ENCODE measurements around the gene NAMPT.

The NAMPT gene

DNA sequence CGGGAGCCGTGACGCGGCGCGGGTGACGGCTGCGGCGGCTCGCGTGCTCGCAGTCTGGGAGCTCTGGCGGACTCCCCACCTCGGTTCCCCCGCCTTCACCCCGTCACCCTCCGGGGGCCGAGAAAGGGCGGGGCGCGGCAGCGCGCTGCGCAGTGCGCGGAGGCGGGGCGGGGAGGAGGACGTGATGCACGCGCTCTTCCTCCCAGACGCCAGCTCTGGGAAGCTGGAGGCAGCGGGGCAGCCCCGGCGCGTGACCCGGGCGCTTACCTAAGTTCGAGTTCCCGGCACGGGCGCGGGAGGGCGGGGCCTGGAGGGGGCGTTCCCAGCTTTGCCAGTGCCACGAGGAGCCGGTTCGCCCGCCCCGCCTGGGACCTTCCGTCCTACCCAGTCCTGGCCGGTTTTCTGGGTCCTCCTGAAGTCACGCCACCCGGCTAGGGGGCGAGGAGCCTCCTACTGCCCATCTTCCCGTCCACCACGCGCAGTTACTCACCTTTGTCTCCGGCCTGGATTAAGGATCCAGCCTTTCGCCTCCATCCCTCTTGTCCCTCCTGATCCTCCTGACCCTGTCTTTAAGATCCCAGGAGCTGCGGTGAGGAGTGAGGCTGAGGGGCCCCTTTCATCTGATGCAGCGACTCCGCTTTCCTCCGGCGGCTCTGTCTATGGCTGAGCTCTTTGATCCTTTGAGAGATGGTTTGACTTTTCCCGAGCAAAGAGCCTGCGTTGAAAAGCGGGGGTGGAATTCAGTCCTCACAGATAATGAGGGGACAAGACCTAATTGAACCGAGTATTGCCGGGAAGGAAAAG, 470 bp upstream of the NAMPT start:
- Mint-ChIP-seq H3K9me3 (no peaks in the 10 kb centered on the region), H3K4me1 (peaks cover 35% of the 10 kb centered on the region), H3K27ac (peak overlapping the region; percentile 99), H3K4me3 (peak overlapping the region; percentile 87), H3K36me3 (peaks cover 58% of the 10 kb centered on the region)
- peak; percentile 93 to 99 for DNase-seq (ENCODE audit: low spot score in 2 of 2)
- peak; percentile 88 for ATAC-seq

- Mint-ChIP-seq H3K4me3 (peak overlapping the region; percentile 87), H3K9me3 (no peaks in the 10 kb centered on the region), H3K36me3 (peaks cover 70% of the 10 kb centered on the region), H3K27ac (peak overlapping the region; percentile 99), H3K4me1 (peaks cover 47% of the 10 kb centered on the region)
- peak; percentile 36 to 83 for DNase-seq (ENCODE audit: low spot score in 2 of 2)
- ATAC-seq: peak; percentile 25
Observed at GRCh38 chr7:106283831-106284713, 711 bp downstream of the NAMPT start.

DNA sequence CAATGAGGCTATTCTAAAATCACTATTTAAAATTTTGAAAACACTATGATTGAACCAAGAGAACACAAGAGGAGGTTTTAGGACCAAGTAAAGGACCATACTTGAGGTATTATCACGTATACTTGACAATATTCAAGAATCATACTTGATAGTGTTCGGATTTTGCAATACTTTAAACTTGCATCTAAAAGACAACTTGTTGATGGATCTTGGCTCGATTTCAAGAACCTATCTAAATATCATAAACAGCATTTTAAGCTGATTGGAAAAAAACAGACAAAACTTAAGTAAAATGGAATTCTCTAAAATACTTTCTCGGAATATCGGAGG, 1.3 kb downstream of the NAMPT start:
- Mint-ChIP-seq H3K36me3 (peaks cover 76% of the 10 kb centered on the region), H3K27ac (peak overlapping the region; percentile 99), H3K4me3 (peak overlapping the region; percentile 87), H3K4me1 (peaks cover 53% of the 10 kb centered on the region), H3K9me3 (no peaks in the 10 kb centered on the region)
- no peak for ATAC-seq
- no peak for DNase-seq (ENCODE audit: low spot score in 2 of 2)

DNA sequence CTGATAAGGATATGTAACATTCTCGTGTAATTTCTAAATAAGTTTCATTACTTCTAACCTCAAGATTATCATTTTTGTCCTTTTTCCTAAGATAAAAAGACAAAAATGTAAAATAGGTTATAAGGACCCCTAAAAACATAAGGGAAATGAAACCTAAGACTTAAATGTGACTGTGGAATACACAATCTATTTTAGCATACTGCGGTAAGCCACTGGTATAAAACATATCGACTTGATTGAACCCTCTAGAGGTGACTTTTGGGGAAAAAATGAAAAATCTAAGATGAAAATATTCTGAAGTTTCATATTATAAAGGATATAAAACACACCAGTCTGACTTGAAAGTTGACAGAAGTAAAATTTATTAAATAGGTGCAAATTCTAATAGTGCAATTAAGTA, 1.9 kb downstream of the NAMPT start:
- ATAC-seq: no peak
- Mint-ChIP-seq H3K36me3 (peaks cover 82% of the 10 kb centered on the region), H3K4me1 (peaks cover 55% of the 10 kb centered on the region), H3K27ac (peak overlapping the region; percentile 99), H3K4me3 (peak overlapping the region; percentile 87), H3K9me3 (no peaks in the 10 kb centered on the region)
- DNase-seq (ENCODE audit: low spot score in 2 of 2): no peak

GRCh38 chr7:106282390-106282789, 2.4 kb downstream of the NAMPT start:
- Mint-ChIP-seq H3K4me3 (peak overlapping the region; percentile 87), H3K36me3 (peaks cover 87% of the 10 kb centered on the region), H3K4me1 (peaks cover 55% of the 10 kb centered on the region), H3K27ac (peak overlapping the region; percentile 99), H3K9me3 (no peaks in the 10 kb centered on the region)
- no peak for DNase-seq (ENCODE audit: low spot score in 2 of 2)
- no peak for ATAC-seq

GRCh38 chr7:106281585-106282318, 3.0 kb downstream of the NAMPT start:
- no peak for DNase-seq (ENCODE audit: low spot score in 2 of 2)
- H3K4me3 Mint-ChIP-seq: peak overlapping the region; percentile 87
- H3K9me3 Mint-ChIP-seq: no peaks in the 10 kb centered on the region
- H3K4me1 Mint-ChIP-seq: peaks cover 60% of the 10 kb centered on the region
- ATAC-seq: no peak
- peaks cover 93% of the 10 kb centered on the region for H3K36me3 Mint-ChIP-seq
- H3K27ac Mint-ChIP-seq: peak overlapping the region; percentile 99

- H3K4me3 Mint-ChIP-seq: peak overlapping the region; percentile 87
- DNase-seq (ENCODE audit: low spot score in 2 of 2) (no peak), ATAC-seq (no peak)
- H3K9me3 Mint-ChIP-seq: no peaks in the 10 kb centered on the region
- peaks cover 99% of the 10 kb centered on the region for H3K36me3 Mint-ChIP-seq
- H3K27ac Mint-ChIP-seq: peak overlapping the region; percentile 99
- H3K4me1 Mint-ChIP-seq: peaks cover 57% of the 10 kb centered on the region
Observed at GRCh38 chr7:106281127-106281526, 3.7 kb downstream of the NAMPT start.

DNA sequence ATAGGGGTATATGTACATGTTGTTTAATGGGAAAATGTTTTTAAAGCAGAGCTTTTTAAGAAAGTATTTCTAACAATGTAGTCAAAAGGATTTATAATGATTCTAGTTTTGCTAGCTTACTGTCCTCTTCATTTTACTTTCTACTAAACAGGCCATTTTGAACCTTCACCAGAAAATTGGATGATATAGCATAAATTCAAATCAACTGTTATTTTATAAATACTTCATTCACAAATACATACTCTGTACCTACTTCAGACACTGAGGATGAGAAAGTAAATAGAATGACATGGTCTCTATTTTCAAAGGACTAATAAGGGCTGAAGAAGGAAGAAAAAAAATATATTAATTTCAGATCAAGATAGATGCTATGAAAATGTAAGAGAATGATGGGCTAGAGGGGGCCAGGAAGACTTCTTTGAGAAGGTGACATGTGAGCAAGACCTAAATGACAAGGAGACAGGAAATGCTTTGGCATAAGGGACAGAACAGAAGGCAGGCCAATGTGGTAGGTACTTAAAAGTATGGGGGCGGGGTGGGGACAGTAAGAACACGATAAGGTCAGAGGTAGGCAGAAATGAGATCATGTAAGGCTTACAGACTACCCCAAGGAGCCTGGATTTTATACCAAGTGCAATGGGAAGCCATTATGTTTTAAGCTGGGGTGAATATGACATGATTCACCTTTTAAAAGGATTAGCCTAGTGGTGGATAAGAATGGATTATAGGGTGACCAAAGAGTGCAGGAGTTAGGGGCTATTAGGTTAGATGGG, 5.2 kb downstream of the NAMPT start:
- peaks cover 99% of the 10 kb centered on the region for H3K36me3 Mint-ChIP-seq
- peak; percentile 87 for ATAC-seq
- H3K27ac Mint-ChIP-seq: peak overlapping the region; percentile 99
- peak overlapping the region; percentile 87 for H3K4me3 Mint-ChIP-seq
- peaks cover 54% of the 10 kb centered on the region for H3K4me1 Mint-ChIP-seq
- H3K9me3 Mint-ChIP-seq: no peaks in the 10 kb centered on the region
- DNase-seq (ENCODE audit: low spot score in 2 of 2): peak in 1 of 2 donors; percentile 59

- Mint-ChIP-seq H3K4me1 (peaks cover 54% of the 10 kb centered on the region), H3K36me3 (peaks cover 100% of the 10 kb centered on the region), H3K4me3 (peak overlapping the region; percentile 87), H3K9me3 (no peaks in the 10 kb centered on the region), H3K27ac (peak overlapping the region; percentile 37)
- DNase-seq (ENCODE audit: low spot score in 2 of 2) (no peak), ATAC-seq (no peak)
Observed at GRCh38 chr7:106278695-106279094, 6.1 kb downstream of the NAMPT start.

GRCh38 chr7:106277976-106278375, 6.8 kb downstream of the NAMPT start:
- Mint-ChIP-seq H3K4me1 (peaks cover 55% of the 10 kb centered on the region), H3K4me3 (peak overlapping the region; percentile 87), H3K27ac (peak overlapping the region; percentile 37), H3K9me3 (no peaks in the 10 kb centered on the region), H3K36me3 (peaks cover 100% of the 10 kb centered on the region)
- DNase-seq (ENCODE audit: low spot score in 2 of 2): no peak
- ATAC-seq: no peak

- no peaks in the 10 kb centered on the region for H3K9me3 Mint-ChIP-seq
- H3K4me1 Mint-ChIP-seq: peaks cover 51% of the 10 kb centered on the region
- DNase-seq (ENCODE audit: low spot score in 2 of 2) (no peak), ATAC-seq (no peak)
- no peak overlapping the region for H3K4me3 Mint-ChIP-seq
- H3K27ac Mint-ChIP-seq: peak overlapping the region; percentile 71
- H3K36me3 Mint-ChIP-seq: peaks cover 100% of the 10 kb centered on the region
Observed at GRCh38 chr7:106276513-106276912, 8.3 kb downstream of the NAMPT start.

DNA sequence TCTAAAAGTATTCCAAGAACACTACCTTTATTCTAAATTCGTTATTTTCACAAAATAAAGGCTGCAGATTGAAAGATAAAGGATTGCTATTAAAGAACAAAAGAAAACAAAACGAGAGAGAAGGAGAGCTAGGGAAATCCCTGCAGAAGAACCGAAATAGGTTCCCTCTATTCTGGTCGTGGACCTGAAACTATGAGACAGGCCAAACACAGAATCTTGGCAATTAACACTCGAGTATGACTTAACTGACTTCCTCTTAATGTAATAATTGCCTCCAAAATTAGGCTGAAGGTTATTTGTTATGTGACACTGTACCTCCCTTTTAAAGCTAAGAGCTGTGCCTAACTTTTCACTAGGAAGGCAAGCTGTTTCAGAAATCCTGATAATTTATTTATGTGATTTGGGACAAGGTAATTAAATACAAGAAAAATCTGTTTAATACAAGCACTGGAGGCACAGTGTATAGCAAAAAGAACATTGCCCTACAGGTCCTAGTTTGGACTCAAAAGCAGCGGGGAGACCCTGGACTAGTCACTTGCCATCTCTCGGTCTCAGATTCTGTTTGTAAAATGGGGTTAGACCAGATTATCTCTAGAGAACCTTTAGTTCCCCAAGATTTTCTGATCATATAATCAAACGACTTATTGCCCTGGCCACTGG, 11.6 kb downstream of the NAMPT start:
- Mint-ChIP-seq H3K36me3 (peaks cover 100% of the 10 kb centered on the region), H3K27ac (no peak overlapping the region), H3K4me1 (peaks cover 35% of the 10 kb centered on the region), H3K9me3 (no peaks in the 10 kb centered on the region), H3K4me3 (no peak overlapping the region)
- ATAC-seq (no peak), DNase-seq (ENCODE audit: low spot score in 2 of 2) (no peak)

DNA sequence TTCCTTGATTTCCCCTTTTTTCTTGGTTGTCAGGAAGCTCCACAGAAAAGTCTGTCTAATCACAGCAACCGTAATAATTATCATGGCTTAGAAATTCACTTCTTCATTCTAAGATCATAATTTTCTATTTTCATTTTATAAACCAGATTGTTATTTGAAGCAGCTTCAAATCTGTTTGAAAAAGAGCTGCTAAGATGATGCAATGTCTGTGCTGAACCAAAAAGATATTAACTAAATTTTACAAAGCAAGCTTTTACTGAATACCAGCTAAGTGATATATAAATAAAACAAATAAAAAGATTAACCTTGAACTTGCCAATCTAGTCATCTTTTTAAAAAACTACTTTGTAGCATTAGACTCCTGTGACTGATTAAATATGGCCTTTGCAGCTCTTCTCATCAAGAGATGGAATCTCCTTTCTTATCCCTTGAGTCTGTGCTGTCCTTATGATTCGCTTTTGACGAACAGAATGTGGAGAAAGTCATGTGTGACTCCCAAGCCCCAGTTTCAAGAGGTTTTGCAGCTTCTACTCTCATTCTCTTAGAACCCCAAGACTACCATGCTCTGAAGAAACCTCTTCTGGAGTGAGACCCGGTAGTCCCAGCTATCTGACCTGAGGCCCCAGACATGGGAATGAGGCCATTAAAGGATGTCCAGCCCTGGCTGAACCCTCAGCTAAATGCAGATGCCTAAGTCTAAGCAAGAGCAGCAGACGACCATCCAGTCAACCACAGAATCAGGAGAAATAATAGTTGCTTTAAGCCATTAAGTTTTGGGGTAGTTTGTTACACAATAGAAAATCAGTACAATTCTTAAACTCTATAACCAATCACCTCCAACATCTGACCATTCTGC, 14.4 kb downstream of the NAMPT start:
- Mint-ChIP-seq H3K36me3 (peaks cover 100% of the 10 kb centered on the region), H3K27ac (no peak overlapping the region), H3K4me1 (peaks cover 29% of the 10 kb centered on the region), H3K4me3 (no peak overlapping the region), H3K9me3 (no peaks in the 10 kb centered on the region)
- ATAC-seq (no peak), DNase-seq (ENCODE audit: low spot score in 2 of 2) (no peak)
